ENCODE results near the gene HNRNPF.
A peak's percentile ranks its signal among the peaks of the same experiment; 100 is the strongest.
"Not testable (repeated sequence)": the region's sequence is repeated elsewhere in the genome, so short reads cannot be mapped to it uniquely, and the experiment has no call there.

HNRNPF gene

GRCh38 chr10:43430926-43431663 lies 22.1 kb upstream of the HNRNPF start:
- CTCF ChIA-PET = no interaction called here
- no peaks in the 10 kb centered on the region for H3K4me1 ChIP-seq (ENCODE audit: control insufficient read depth, insufficient read depth, low read length)
- H3K9me3 ChIP-seq (ENCODE audit: control insufficient read depth, insufficient read depth, low read depth, low read length) = no peaks in the 10 kb centered on the region
- no peak overlapping the region for H3K27ac ChIP-seq (ENCODE audit: extremely low read depth, low read depth, low read length)
- POLR2A ChIA-PET = no interaction called here
- no peaks in the 10 kb centered on the region for H3K36me3 ChIP-seq (ENCODE audit: control insufficient read depth in 2 of 2, insufficient read depth in 1 of 2, low read length in 2 of 2)
- no peak for TF ChIP-seq KLF16 (tag by site-specific recombination; IDR thresholded peaks at IDR 0.05)
- peak; percentile 72 for TF ChIP-seq EGR2 (tag by site-specific recombination; IDR thresholded peaks at IDR 0.05; ENCODE audit: low read depth)
- TF ChIP-seq ZNF488 (tag by site-specific recombination; IDR thresholded peaks at IDR 0.05) = no peak
- peak; percentile 69 for TF ChIP-seq ZFHX2 (tag by site-specific recombination; conservative IDR thresholded peaks at IDR 0.05)
- no peak for TF ChIP-seq ZNF114 (tag by site-specific recombination; IDR thresholded peaks at IDR 0.05)
- no peak for TF ChIP-seq ZNF558 (tag by site-specific recombination; IDR thresholded peaks at IDR 0.05)
- TF ChIP-seq SP3 (tag by site-specific recombination; IDR thresholded peaks at IDR 0.05) = no peak
- no peak for TF ChIP-seq ZNF2 (tag by site-specific recombination; IDR thresholded peaks at IDR 0.05)
- TF ChIP-seq TCF7L2 (IDR thresholded peaks at IDR 0.05; ENCODE audit: borderline replicate concordance, low read depth, low read length) = no peak
- TF ChIP-seq ZNF791 (tag by site-specific recombination; IDR thresholded peaks at IDR 0.05) = no peak
- H3K4me3 ChIP-seq (ENCODE audit: low read depth, low read length) = no peak overlapping the region

- no peaks in the 10 kb centered on the region for H3K4me1 ChIP-seq (ENCODE audit: control insufficient read depth, insufficient read depth, low read length)
- no peak overlapping the region for H3K4me3 ChIP-seq (ENCODE audit: low read depth, low read length)
- ChIA-PET CTCF (interaction anchor here (0.7 kb wide), 2 partner anchors 9 to 11 kb away, joined by 4 read pairs; no protein-coding TSS in a partner anchor), POLR2A (interaction anchor here (0.7 to 1.3 kb wide), 2 partner anchors 9 to 23 kb away, joined by 3 to 6 read pairs; no protein-coding TSS in a partner anchor)
- no peaks in the 10 kb centered on the region for H3K36me3 ChIP-seq (ENCODE audit: control insufficient read depth in 2 of 2, insufficient read depth in 1 of 2, low read length in 2 of 2)
- H3K9me3 ChIP-seq (ENCODE audit: control insufficient read depth, insufficient read depth, low read depth, low read length) = no peaks in the 10 kb centered on the region
- no peak for TF ChIP-seq ZNF510 (tag by site-specific recombination; IDR thresholded peaks at IDR 0.05; ENCODE audit: insufficient replicate concordance)
- TF ChIP-seq KLF1 (tag by site-specific recombination; IDR thresholded peaks at IDR 0.05) = no peak
- no peak for TF ChIP-seq ZBTB11 (tag by site-specific recombination; conservative IDR thresholded peaks at IDR 0.05; ENCODE audit: low read depth)
- no peak for TF ChIP-seq SALL2 (tag by site-specific recombination; IDR thresholded peaks at IDR 0.05; ENCODE audit: borderline replicate concordance)
- no peak for TF ChIP-seq ZNF274 (IDR thresholded peaks at IDR 0.05; ENCODE audit: low read length)
- TF ChIP-seq ZNF274 (tag by site-specific recombination; IDR thresholded peaks at IDR 0.05; ENCODE audit: borderline replicate concordance) = no peak
- no peak for TF ChIP-seq ZBTB21 (tag by site-specific recombination; IDR thresholded peaks at IDR 0.05)
- TF ChIP-seq ZNF394 (tag by site-specific recombination; IDR thresholded peaks at IDR 0.05; ENCODE audit: borderline replicate concordance) = no peak
- TF ChIP-seq ZNF518A (tag by site-specific recombination; conservative IDR thresholded peaks at IDR 0.05; ENCODE audit: low read depth) = no peak
- TF ChIP-seq ZNF354C (tag by site-specific recombination; IDR thresholded peaks at IDR 0.05; ENCODE audit: borderline replicate concordance, low read depth) = no peak
- TF ChIP-seq KLF9 (tag by site-specific recombination; IDR thresholded peaks at IDR 0.05; ENCODE audit: low read depth) = no peak
- no peak for TF ChIP-seq ZNF521 (tag by site-specific recombination; IDR thresholded peaks at IDR 0.05)
- no peak overlapping the region for H3K27ac ChIP-seq (ENCODE audit: extremely low read depth, low read depth, low read length)
These were observed 18.3 kb upstream of the HNRNPF start for GRCh38 chr10:43427166-43427825.

GRCh38 chr10:43426476-43426875 lies 17.5 kb upstream of the HNRNPF start:
- H3K4me3 ChIP-seq (ENCODE audit: low read depth, low read length); CTCF ChIA-PET; H3K4me1 ChIP-seq (ENCODE audit: control insufficient read depth, insufficient read depth, low read length); H3K9me3 ChIP-seq (ENCODE audit: control insufficient read depth, insufficient read depth, low read depth, low read length); POLR2A ChIA-PET; H3K36me3 ChIP-seq (ENCODE audit: control insufficient read depth in 2 of 2, insufficient read depth in 1 of 2, low read length in 2 of 2); H3K27ac ChIP-seq (ENCODE audit: extremely low read depth, low read depth, low read length): not testable (repeated sequence)

Measured in HEK293 (cell line).